Measurements from ENCODE around the gene ZNF384.

DNA sequence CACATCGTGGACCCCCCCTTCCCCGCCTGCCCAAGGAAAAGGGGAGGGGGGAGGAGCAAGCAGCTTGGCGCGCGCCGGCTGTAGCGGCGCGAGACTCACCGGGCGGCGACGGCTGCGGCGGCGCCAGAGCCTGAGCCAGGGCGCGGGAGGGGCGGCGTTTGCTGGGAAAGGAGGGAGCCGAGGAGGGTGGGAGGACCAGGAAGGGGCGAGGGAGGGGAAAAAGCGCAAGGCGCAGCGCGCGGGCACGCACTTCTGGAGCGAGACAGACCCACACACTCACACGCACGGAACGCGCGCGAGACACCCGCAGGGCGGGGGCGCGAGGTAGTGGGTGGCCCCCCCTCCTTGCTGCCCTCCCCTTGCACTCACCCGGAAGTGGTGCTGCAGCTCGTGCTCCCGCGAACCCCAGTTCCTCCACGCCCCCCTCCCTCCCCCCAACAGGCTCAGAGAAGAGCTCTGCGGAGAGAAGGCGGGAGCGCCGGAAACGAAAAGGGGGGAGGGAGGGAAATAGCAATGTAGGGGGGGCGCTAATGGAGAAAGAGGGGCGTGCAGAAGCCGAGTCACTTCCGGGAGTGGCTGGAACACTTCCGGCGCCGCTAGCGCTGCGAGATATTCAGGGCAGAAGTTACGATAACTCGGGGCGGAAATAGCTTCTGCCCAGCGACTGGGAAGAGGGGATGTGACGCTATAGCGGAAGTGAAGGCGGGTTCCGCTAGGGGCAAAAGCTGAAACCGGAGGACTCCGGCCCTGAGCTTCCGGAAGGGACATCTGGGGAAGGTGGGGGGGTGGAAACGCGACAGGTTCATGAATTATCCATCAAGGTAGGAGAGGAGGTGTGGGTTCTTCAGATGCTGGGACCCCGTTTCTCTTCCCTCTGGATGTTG, at the start of gene ZNF384:
- no peak for TF ChIP-seq RAD21 (IDR thresholded peaks at IDR 0.05; ENCODE audit: insufficient read depth, low read depth, low read length)
- no peak for TF ChIP-seq EZH2 (IDR thresholded peaks at IDR 0.05; ENCODE audit: borderline replicate concordance, control insufficient read depth, low read depth, low read length)
- TF ChIP-seq KAT2A (conservative IDR thresholded peaks at IDR 0.05; ENCODE audit: control insufficient read depth, low read depth, low read length), result no peak
- no peak for TF ChIP-seq CHD4 (IDR thresholded peaks at IDR 0.05)
- no peak; the same call in 1 of the 2 replicates for TF ChIP-seq MEF2A (IDR thresholded peaks at IDR 0.05; ENCODE audit: insufficient read depth, low read depth, low read length)
- peak; percentile 92 for TF ChIP-seq ATF7 (IDR thresholded peaks at IDR 0.05; ENCODE audit: low read depth)
- TF ChIP-seq, protein P1, sequence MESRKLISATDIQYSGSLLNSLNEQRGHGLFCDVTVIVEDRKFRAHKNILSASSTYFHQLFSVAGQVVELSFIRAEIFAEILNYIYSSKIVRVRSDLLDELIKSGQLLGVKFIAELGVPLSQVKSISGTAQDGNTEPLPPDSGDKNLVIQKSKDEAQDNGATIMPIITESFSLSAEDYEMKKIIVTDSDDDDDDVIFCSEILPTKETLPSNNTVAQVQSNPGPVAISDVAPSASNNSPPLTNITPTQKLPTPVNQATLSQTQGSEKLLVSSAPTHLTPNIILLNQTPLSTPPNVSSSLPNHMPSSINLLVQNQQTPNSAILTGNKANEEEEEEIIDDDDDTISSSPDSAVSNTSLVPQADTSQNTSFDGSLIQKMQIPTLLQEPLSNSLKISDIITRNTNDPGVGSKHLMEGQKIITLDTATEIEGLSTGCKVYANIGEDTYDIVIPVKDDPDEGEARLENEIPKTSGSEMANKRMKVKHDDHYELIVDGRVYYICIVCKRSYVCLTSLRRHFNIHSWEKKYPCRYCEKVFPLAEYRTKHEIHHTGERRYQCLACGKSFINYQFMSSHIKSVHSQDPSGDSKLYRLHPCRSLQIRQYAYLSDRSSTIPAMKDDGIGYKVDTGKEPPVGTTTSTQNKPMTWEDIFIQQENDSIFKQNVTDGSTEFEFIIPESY (IDR thresholded peaks at IDR 0.05), result no peak
- TF ChIP-seq CREB1 (IDR thresholded peaks at IDR 0.05; ENCODE audit: low read depth), result peak; percentile 99
- TF ChIP-seq EED (IDR thresholded peaks at IDR 0.05; ENCODE audit: low read depth), result peak; percentile 48
- TF ChIP-seq, protein P2, sequence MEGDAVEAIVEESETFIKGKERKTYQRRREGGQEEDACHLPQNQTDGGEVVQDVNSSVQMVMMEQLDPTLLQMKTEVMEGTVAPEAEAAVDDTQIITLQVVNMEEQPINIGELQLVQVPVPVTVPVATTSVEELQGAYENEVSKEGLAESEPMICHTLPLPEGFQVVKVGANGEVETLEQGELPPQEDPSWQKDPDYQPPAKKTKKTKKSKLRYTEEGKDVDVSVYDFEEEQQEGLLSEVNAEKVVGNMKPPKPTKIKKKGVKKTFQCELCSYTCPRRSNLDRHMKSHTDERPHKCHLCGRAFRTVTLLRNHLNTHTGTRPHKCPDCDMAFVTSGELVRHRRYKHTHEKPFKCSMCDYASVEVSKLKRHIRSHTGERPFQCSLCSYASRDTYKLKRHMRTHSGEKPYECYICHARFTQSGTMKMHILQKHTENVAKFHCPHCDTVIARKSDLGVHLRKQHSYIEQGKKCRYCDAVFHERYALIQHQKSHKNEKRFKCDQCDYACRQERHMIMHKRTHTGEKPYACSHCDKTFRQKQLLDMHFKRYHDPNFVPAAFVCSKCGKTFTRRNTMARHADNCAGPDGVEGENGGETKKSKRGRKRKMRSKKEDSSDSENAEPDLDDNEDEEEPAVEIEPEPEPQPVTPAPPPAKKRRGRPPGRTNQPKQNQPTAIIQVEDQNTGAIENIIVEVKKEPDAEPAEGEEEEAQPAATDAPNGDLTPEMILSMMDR (IDR thresholded peaks at IDR 0.05 in 2 of 3, conservative IDR thresholded peaks at IDR 0.05 in 1 of 3; ENCODE audit: control insufficient read depth in 2 of 3, extremely low read depth in 1 of 3, insufficient read depth in 1 of 3, low read depth in 3 of 3, low read length in 3 of 3), result 0 out of 6 replicates have a peak, but pooled peaks of 1 of the 3 experiments have one; percentile 0
- TF ChIP-seq RCOR1 (conservative IDR thresholded peaks at IDR 0.05; ENCODE audit: low read depth, low read length), result 0 out of 2 replicates have a peak, but pooled peaks have one; percentile 31
